ENCODE measurements around the gene CALR3. TPM values are rescaled to one million over a fixed set of nuclear protein-coding genes. Genes with fewer than 3 reads are reported as not detected.
"Not testable (repeated sequence)": the region's sequence is repeated elsewhere in the genome, so short reads cannot be mapped to it uniquely, and the experiment has no call there.

The CALR3 gene
- total RNA-seq, 2 experiments from 2014 or later, result not detected

DNA sequence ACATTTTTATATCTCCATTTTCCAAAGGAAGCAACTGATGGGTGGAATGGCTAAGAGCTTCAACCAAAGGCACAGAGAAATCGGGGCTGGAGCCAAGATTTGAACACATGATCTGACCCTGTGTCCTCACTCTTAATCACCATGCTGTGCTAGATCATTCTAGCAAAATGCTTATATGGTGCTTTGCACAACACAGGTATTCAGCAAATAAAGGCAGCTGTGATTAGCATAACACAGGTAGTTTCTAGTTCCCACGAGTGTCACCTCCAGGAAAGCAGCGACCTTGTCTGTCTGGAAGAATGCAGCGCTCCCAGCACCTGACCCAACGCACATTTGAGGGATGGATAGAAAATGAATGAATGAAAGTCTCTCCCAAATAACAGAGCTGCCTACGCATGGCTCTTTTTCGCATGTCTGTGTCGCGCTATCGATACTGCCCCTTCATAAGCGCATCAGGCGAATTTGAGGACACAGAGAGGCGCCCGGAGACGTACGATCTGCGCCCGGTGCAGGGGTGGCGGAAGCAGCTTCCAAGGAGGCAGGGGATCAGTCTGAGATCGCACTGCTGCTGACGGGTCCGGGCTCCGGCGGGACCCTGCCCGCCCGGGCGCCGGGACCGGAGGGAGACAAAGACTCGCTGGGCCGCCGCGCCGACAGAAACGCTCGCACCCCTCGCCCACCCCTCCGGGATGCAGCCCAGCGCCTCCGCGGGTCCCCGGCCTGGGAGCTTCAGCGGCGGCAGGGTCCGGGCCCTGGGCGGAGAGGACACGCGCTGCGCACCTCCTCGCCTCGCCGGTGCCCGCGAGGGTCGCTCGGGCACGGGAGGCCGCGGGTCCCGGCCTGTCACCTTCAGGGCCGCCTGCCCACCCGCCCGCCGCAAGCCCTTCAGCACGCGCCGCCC is 24.8 kb downstream of the CALR3 start:
- Mint-ChIP-seq H3K27me3 (no peaks in the 10 kb centered on the region), H3K9me3 (no peaks in the 10 kb centered on the region), H3K4me3 (peak overlapping the region; percentile 91), H3K27ac (peak overlapping the region; percentile 73), H3K4me1 (ENCODE audit: low read depth) (peaks cover 39% of the 10 kb centered on the region), H3K36me3 (ENCODE audit: low read depth) (peaks cover 5% of the 10 kb centered on the region)
- Histone ChIP-seq H3K27me3 (ENCODE audit: control insufficient read depth in 1 of 2, insufficient read depth in 2 of 2, low read length in 2 of 2) (no peaks in the 10 kb centered on the region), H3K27ac (ENCODE audit: low read depth in 1 of 2, low read length in 2 of 2) (no peak overlapping the region), H3K4me3 (ENCODE audit: low read length) (peak overlapping the region; percentile 74), H3K4me1 (ENCODE audit: insufficient read depth, low read length) (peaks cover 38% of the 10 kb centered on the region), H3K9me3 (ENCODE audit: control insufficient read depth in 1 of 2, insufficient read depth in 1 of 2, low read length in 2 of 2) (no peaks in the 10 kb centered on the region), H3K36me3 (ENCODE audit: insufficient read depth, low read length) (no peaks in the 10 kb centered on the region)
- ChIA-PET POLR2A (interaction anchor here (0.6 kb wide), 1 partner anchor 104 kb away, joined by 3 read pairs; no protein-coding TSS in a partner anchor), CTCF (no interaction called here)
- TF ChIP-seq, protein P1, sequence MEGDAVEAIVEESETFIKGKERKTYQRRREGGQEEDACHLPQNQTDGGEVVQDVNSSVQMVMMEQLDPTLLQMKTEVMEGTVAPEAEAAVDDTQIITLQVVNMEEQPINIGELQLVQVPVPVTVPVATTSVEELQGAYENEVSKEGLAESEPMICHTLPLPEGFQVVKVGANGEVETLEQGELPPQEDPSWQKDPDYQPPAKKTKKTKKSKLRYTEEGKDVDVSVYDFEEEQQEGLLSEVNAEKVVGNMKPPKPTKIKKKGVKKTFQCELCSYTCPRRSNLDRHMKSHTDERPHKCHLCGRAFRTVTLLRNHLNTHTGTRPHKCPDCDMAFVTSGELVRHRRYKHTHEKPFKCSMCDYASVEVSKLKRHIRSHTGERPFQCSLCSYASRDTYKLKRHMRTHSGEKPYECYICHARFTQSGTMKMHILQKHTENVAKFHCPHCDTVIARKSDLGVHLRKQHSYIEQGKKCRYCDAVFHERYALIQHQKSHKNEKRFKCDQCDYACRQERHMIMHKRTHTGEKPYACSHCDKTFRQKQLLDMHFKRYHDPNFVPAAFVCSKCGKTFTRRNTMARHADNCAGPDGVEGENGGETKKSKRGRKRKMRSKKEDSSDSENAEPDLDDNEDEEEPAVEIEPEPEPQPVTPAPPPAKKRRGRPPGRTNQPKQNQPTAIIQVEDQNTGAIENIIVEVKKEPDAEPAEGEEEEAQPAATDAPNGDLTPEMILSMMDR (IDR thresholded peaks at IDR 0.05), result no peak
- intact Hi-C loops (cut with DNase I, micrococcal nuclease), result loop anchor here in 1 of 2 experiments (1.0 to 5.0 kb wide), 3 partner anchors 25 to 274 kb away; partner anchors contain the start of genes AP1M1, C19orf44, CALR3 and MED26
- ATAC-seq (ENCODE audit: poor library complexity) (peak; percentile 12), DNase-seq (peak in 9 of 14 experiments; percentile 5 to 51 (median 22))

GRCh38 chr19:16470541-16470910 is 25.4 kb downstream of the CALR3 start:
- Histone ChIP-seq H3K4me1 (ENCODE audit: insufficient read depth, low read length) (peaks cover 38% of the 10 kb centered on the region), H3K27ac (ENCODE audit: low read depth in 1 of 2, low read length in 2 of 2) (no peak overlapping the region), H3K9me3 (ENCODE audit: control insufficient read depth in 1 of 2, insufficient read depth in 1 of 2, low read length in 2 of 2) (no peaks in the 10 kb centered on the region), H3K36me3 (ENCODE audit: insufficient read depth, low read length) (no peaks in the 10 kb centered on the region), H3K4me3 (ENCODE audit: low read length) (peak overlapping the region; percentile 74), H3K27me3 (ENCODE audit: control insufficient read depth in 1 of 2, insufficient read depth in 2 of 2, low read length in 2 of 2) (no peaks in the 10 kb centered on the region)
- ChIA-PET POLR2A (no interaction called here), CTCF (no interaction called here)
- no peaks in the 10 kb centered on the region for H3K27me3 Mint-ChIP-seq
- no peak for DNase-seq
- no peaks in the 10 kb centered on the region for H3K9me3 Mint-ChIP-seq
- TF ChIP-seq, protein P1 (IDR thresholded peaks at IDR 0.05), result no peak
- ATAC-seq (ENCODE audit: poor library complexity), result no peak
- peak overlapping the region; percentile 73 for H3K27ac Mint-ChIP-seq
- H3K36me3 Mint-ChIP-seq (ENCODE audit: low read depth), result peaks cover 7% of the 10 kb centered on the region
- peaks cover 43% of the 10 kb centered on the region for H3K4me1 Mint-ChIP-seq (ENCODE audit: low read depth)
- H3K4me3 Mint-ChIP-seq, result peak overlapping the region; percentile 91
- intact Hi-C loops (cut with DNase I, micrococcal nuclease), result loop anchor here in 1 of 2 experiments (5.0 kb wide), 1 partner anchor 273 kb away; the partner anchor contains the start of gene AP1M1

- no peak overlapping the region for H3K27ac Mint-ChIP-seq
- CTCF ChIA-PET, result no interaction called here
- H3K27ac ChIP-seq (ENCODE audit: low read depth in 1 of 2, low read length in 2 of 2), result no peak overlapping the region
Observed at GRCh38 chr19:16467581-16467980, 28.4 kb downstream of the CALR3 start.

DNA sequence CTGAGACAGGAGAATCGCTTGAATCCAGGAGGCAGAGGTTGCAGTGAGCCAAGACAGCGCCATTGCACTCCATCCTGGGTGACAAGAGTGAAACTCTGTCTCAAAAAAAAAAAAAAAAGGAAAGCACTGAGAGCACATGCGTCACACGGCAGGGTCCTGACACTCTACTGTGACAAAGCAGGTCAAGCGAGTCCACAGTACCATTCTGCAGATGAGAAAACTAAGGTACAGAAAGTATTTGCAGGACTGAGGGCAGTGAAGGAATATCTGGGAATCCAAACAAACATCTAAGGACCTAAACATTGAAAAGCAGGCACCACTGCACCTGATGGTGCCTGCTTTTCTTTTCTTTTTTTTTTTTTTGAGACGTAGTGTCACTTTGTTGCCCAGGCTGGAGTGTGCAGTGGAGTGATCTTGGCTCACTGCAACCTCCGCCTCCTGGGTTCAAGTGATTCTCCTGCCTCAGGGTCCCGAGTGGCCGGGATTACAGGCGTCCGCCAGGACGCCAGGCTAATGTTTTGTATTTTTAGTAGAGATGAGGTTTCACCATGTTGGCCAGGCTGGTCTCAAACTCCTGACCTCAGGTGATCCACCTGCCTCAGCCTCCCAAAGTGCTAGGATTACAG is 29.1 kb downstream of the CALR3 start:
- DNase-seq; intact Hi-C loops (cut with DNase I, micrococcal nuclease); H3K27me3 Mint-ChIP-seq; CTCF ChIA-PET; POLR2A ChIA-PET; ATAC-seq (ENCODE audit: poor library complexity); H3K9me3 Mint-ChIP-seq; H3K4me3 ChIP-seq (ENCODE audit: low read length); H3K27ac ChIP-seq (ENCODE audit: low read depth in 1 of 2, low read length in 2 of 2); H3K9me3 ChIP-seq (ENCODE audit: control insufficient read depth in 1 of 2, insufficient read depth in 1 of 2, low read length in 2 of 2); H3K27me3 ChIP-seq (ENCODE audit: control insufficient read depth in 1 of 2, insufficient read depth in 2 of 2, low read length in 2 of 2); H3K36me3 ChIP-seq (ENCODE audit: insufficient read depth, low read length); H3K4me3 Mint-ChIP-seq; H3K27ac Mint-ChIP-seq: not testable (repeated sequence)
- peaks cover 51% of the 10 kb centered on the region for H3K4me1 ChIP-seq (ENCODE audit: insufficient read depth, low read length)
- peaks cover 65% of the 10 kb centered on the region for H3K4me1 Mint-ChIP-seq (ENCODE audit: low read depth)
- H3K36me3 Mint-ChIP-seq (ENCODE audit: low read depth), result peaks cover 17% of the 10 kb centered on the region

More at GRCh38 chr19:16467581-16467980, 28.4 kb downstream of the CALR3 start:
- Histone ChIP-seq H3K36me3 (ENCODE audit: insufficient read depth, low read length) (peaks cover 3% of the 10 kb centered on the region), H3K4me1 (ENCODE audit: insufficient read depth, low read length) (peaks cover 54% of the 10 kb centered on the region), H3K4me3 (ENCODE audit: low read length) (no peak overlapping the region), H3K27me3 (ENCODE audit: control insufficient read depth in 1 of 2, insufficient read depth in 2 of 2, low read length in 2 of 2) (no peaks in the 10 kb centered on the region), H3K9me3 (ENCODE audit: control insufficient read depth in 1 of 2, insufficient read depth in 1 of 2, low read length in 2 of 2) (no peaks in the 10 kb centered on the region)
- Mint-ChIP-seq H3K4me1 (ENCODE audit: low read depth) (peaks cover 65% of the 10 kb centered on the region), H3K27me3 (no peaks in the 10 kb centered on the region), H3K36me3 (ENCODE audit: low read depth) (peaks cover 17% of the 10 kb centered on the region), H3K9me3 (no peaks in the 10 kb centered on the region), H3K4me3 (peak overlapping the region; percentile 7)
- POLR2A ChIA-PET, result no interaction called here
- no peak for ATAC-seq (ENCODE audit: poor library complexity)
- DNase-seq, result no peak
- TF ChIP-seq, protein P1 (IDR thresholded peaks at IDR 0.05), result no peak
- intact Hi-C loops (cut with DNase I, micrococcal nuclease), result no loop called here

Measured in CD4-positive, alpha-beta T cell (primary cell).